KG1 (cell line): ENCODE measurements around the gene MAPKAP1.
"Not testable (repeated sequence)": the region's sequence is repeated elsewhere in the genome, so short reads cannot be mapped to it uniquely, and the experiment has no call there.

Source experiments
- DNase-seq: peaks from one replicate; lab custom pipeline; 2025; lab: John Stamatoyannopoulos, UW

The MAPKAP1 gene

DNA sequence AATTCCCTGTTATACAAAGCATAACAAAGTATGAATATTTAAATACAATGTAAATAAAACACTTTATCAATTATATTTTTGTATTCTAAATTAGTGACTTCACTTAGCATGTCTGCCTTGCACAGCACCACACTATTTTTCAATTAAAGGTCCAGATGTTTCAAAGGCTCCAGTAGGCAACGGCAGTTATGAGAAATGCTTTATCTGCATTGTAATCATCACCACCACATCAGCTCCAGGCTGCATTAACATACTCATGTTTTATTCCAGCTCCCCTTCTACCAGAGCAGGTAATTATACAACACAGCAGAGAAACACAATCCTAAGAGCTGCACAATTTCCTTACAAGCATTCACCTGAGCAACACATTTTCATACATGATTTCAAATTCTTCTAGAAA lies 102.8 kb downstream of the MAPKAP1 start:
- DNase-seq, result no peak

- DNase-seq, result no peak
Measured at GRCh38 chr9:125603478-125604021, 103.5 kb downstream of the MAPKAP1 start.

DNA sequence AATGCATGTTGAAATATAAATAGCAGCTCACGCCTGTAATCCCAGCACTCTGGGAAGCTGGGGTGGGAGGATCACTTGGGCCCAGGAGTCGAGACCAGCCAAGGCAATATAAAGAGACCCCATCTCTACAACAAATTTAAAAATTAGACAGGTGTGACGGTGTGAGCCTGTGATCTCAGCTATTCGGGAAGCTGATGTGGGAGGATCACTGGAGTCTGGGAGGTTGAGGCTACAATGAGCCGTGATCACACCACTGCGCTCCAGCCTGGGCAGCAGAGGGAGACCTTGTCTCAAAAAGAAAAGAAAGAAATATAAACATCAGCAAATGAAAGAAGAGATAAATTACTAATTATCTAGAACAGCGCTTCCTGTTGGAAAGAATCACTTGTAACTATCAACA lies 105.0 kb downstream of the MAPKAP1 start:
- DNase-seq, result no peak

DNA sequence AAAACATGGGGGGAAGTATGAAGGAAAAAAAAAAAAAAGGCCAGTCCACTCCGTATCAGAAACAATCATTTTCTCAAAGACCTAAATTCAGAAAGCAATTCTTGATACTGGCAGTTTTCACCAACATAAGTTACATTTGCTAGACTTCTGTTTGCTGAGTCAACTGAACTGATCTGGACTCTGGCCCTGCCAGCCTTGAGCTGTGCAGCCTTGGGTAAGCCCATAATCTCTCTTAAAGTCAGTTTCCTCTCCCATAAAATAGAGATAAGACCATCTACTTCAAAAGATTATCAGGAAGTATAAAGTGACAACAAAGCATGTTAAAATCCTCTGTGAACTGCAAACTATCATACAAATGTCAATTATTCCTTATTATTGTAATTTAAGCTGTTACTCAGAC lies 106.8 kb downstream of the MAPKAP1 start:
- no peak for DNase-seq

- no peak for DNase-seq
Measured at GRCh38 chr9:125594223-125594610, 112.8 kb downstream of the MAPKAP1 start.

DNA sequence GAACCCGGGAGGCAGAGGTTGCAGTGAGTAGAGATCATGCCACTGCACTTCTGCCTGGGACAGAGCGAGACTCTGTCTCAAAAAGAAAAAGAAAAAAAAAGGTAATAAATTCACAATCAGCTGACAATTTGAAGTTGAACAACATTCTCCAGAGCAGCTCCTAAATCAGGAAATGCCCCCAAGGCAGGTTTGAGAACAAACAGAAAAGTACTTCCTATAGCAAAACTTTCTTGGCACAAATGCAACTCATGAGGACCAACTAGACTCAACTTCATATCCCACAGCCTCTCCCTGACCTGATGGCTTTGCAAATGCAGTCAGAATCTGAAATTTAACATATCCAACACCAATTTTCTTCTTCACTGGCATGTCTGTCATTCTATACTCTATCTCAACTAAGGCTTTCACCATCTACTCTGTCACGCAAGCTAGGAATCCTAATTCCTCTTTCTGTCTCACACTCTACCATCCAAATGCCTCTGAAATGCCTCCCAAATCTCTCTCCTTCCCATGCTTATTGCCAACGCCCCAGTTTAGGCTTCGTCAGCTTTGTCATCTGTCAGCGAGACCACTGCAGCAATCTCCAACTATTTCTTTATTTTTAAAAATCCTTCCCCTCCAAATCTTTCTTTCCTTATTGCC lies 113.3 kb downstream of the MAPKAP1 start:
- DNase-seq, result peak; percentile 2

GRCh38 chr9:125591888-125592287 lies 115.1 kb downstream of the MAPKAP1 start:
- DNase-seq, result no peak

DNA sequence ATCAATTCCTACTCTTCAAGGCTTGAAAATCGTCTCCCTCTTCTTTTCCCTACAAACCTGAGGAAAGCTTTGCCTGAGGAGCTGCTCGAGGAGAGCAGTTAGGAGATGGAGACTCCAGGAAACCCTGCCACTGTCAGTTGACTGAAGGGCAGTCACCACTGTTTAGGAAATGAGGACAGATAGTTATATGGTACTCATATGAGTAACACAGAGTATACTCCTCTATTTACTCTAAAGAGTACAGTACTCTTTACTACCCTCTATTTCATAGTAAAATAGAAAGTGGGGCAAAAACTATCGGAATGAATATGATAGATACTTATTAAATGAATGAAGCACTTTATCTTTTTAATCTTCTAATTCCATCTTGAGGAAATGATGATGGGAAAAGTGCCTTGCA lies 115.8 kb downstream of the MAPKAP1 start:
- no peak for DNase-seq

- no peak for DNase-seq
Measured at GRCh38 chr9:125589287-125589686, 117.7 kb downstream of the MAPKAP1 start.

DNA sequence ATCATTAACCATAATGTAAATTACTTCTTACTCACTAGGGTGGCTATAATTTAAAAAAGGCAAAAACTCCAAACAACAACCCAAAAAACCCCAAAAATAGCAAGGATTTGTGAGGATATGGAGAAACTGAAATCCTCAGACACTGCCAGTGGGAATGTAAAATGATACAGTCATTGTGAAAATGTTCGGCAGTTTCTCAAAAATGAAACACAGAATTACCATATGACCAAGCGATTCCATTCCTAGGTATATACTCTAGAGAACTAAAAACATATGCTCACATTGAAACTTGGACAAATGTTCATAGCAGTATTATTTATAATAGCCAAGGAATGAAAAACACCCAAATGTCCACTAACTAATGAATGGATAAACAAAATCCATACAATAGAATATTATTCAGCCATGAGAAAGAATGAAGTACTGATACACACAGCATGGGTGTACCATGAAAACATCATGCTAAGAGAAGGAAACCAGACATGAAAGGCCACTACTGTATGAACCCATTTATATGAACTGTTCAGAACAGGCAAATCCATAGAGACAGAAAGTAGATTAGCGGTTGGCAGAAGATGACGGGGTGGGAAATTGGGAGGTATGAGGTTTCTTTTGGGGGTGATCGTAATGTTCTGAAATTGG lies 119.1 kb downstream of the MAPKAP1 start:
- no peak for DNase-seq

DNA sequence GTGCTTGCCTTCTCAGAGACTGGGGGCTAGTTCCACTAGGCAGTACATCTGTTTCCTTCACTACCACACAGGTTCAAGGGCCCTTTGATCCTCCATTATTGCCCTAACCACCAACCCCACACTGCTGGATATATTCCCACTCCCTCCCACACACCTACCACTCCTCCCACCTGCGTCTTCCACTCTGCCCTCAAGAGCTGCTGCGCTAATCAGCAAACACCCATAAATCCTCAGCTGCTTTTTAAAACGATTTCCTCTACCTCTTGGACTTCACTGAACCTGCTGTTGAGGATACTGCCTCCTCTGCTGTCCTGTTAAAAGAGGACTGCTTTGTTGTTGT lies 120.9 kb downstream of the MAPKAP1 start:
- DNase-seq, result no peak

DNA sequence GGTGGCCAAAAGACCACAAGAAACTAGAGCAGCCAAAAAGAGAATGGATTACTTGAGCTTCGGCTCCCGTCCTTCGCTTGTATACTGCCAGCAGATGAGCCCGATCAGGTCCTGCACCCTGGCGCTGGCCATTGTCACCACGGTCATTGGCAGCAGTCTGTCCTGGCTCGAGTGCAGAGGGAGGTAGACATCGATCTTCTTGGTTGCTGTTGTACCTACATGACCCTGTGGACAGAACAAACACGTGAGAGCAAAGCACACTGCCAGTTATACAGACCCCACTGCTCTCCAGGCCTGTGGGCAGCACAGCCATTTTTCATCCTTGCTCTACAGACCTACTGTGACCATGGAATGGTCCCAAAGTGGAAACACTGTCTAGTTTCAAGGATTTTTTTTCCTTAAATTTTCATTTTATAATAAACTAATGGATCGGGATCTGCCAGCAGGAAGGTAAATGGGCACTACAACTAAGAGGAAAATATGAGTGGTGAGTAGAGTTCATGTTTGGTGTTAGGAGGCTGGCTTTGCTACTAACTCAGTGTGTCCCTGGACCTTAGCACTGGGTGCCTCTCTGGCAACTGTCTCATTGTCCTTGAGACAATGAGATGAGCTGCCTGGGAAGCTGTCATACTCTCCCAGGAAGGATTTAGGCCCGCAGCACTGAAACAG lies 121.4 kb downstream of the MAPKAP1 start:
- no peak for DNase-seq

GRCh38 chr9:125580701-125581286 lies 126.2 kb downstream of the MAPKAP1 start:
- no peak for DNase-seq

GRCh38 chr9:125579030-125579932 lies 127.7 kb downstream of the MAPKAP1 start:
- no peak for DNase-seq

- DNase-seq, result no peak
Measured at GRCh38 chr9:125574126-125574877, 132.7 kb downstream of the MAPKAP1 start.

GRCh38 chr9:125572461-125572860 lies 134.5 kb downstream of the MAPKAP1 start:
- not testable (repeated sequence) for DNase-seq

- not testable (repeated sequence) for DNase-seq
Measured at GRCh38 chr9:125571824-125572223, 135.2 kb downstream of the MAPKAP1 start.

GRCh38 chr9:125570246-125570645 lies 136.8 kb downstream of the MAPKAP1 start:
- DNase-seq, result no peak

DNA sequence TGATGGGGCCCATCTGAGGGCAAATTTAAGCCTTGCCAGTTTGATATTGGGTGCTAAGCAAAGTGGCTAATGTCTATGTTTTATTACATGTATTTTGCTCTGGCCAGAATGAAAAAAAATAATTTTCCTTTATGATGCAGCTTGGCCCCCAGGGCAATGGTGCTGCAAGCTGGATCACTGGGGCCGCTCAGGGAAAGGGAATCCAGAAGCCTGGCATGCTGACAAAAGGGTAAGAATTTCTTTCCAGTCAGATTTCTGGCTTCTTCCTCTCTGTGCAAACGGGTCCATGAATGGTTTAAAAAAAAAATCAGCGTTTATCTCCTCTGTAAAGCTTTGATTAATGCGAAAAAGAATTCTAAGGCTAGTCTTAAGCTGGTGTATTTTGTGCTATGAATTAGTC lies 138.4 kb downstream of the MAPKAP1 start:
- DNase-seq, result no peak

DNA sequence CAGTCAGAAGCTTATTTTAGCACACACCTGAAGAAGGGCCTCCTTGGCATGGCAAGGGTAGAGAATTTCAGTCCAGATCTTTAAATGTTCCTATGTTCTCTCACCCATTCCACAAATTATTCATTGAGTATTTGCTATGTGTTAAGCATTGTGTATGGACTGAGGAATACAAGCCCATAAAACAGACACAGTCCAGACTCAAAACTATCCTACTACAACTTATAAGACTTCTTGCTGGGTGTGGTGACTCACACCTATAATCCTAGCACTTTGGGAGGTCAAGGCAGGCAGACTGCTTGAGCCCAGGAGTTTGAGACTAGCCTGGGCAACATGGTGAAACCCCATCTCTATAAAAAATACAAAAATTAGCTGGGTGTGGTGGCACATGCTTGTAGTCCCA lies 141.0 kb downstream of the MAPKAP1 start:
- DNase-seq, result not testable (repeated sequence)

DNA sequence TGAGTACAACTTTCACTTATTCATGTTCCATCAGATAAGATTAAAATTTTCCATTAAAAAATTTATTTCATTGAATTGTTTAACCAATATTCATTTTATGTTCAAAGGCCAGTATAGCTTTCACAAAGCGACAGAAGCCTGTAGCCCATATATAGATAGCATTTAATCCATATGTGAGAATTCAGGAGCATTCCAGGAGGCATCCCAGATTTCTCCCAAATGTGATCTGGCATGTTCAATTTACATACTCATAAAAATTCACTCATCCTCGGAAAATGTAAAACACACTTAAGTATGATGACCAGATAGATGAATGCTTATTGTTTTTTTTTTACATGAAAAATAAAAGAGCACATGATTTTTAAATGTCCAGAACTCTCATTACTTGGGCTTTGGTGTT lies 141.9 kb downstream of the MAPKAP1 start:
- DNase-seq, result no peak
